Erythroblast (primary cell): ENCODE data around the gene CD46.

Experiments
- GATA1 ChIP-seq: IDR thresholded peaks from 2 replicates; pipeline ENCODE4 v1.6.1; 2011; ENCODE audit warnings: low read depth, mild to moderate bottlenecking, control low read depth, low read length, moderate library complexity
- POLR2A ChIP-seq: IDR thresholded peaks from 2 replicates; pipeline ENCODE4 v1.6.1; 2011; ENCODE audit warnings: mild to moderate bottlenecking, low read length

DNA sequence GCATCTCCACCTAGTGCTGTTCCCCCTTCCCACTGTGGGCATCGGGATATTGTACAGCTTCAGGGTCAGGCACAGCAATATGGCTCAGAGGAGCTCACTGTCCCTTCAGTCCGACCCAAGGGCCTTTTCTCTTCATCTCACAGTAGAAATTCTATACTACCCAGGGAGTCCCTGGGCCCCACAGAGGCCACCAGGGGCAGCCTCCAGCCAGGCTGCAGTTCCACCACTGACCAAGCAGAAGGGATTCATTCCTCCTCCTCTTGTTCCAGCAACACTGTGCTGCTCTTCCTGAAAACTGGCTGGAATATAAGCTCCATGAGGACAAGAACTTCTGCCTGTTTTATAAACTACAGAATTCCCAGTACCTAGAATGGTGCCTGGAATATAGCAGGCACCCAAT, 88.5 kb downstream of the CD46 start:
- no peak for TF ChIP-seq POLR2A
- no peak for TF ChIP-seq GATA1
